ENCODE measurements around the gene IL31.
"Not testable (repeated sequence)": the region's sequence is repeated elsewhere in the genome, so short reads cannot be mapped to it uniquely, and the experiment has no call there.

The IL31 gene

GRCh38 chr12:122192441-122192840 is 18.4 kb upstream of the IL31 start:
- DNase-seq (ENCODE audit: low spot score), result no peak

GRCh38 chr12:122190842-122191668 is 17.0 kb upstream of the IL31 start:
- peak; percentile 55 for DNase-seq (ENCODE audit: low spot score)

GRCh38 chr12:122189626-122190475 is 15.8 kb upstream of the IL31 start:
- DNase-seq (ENCODE audit: low spot score), result no peak

GRCh38 chr12:122187466-122187865 is 13.4 kb upstream of the IL31 start:
- no peak for DNase-seq (ENCODE audit: low spot score)

- no peak for DNase-seq (ENCODE audit: low spot score)
Measured at GRCh38 chr12:122185494-122186082, 11.6 kb upstream of the IL31 start.

GRCh38 chr12:122185079-122185478 is 11.1 kb upstream of the IL31 start:
- DNase-seq (ENCODE audit: low spot score), result no peak

- DNase-seq (ENCODE audit: low spot score), result no peak
Measured at GRCh38 chr12:122184517-122184916, 10.5 kb upstream of the IL31 start.

- DNase-seq (ENCODE audit: low spot score), result no peak
Measured at GRCh38 chr12:122183588-122183940, 9.5 kb upstream of the IL31 start.

GRCh38 chr12:122182887-122183587 is 9.0 kb upstream of the IL31 start, which contains the start of gene LRRC43:
LRRC43 (plus strand) TSS chr12:122183123; CDS start chr12:122183145, 22 bp downstream.
- DNase-seq (ENCODE audit: low spot score), result no peak

GRCh38 chr12:122176473-122176872 is 2.5 kb upstream of the IL31 start:
- DNase-seq (ENCODE audit: low spot score), result not testable (repeated sequence)

GRCh38 chr12:122172262-122172939 is 1.6 kb downstream of the IL31 start:
- no peak for DNase-seq (ENCODE audit: low spot score)

GRCh38 chr12:122171399-122171798 is 2.6 kb downstream of the IL31 start:
- DNase-seq (ENCODE audit: low spot score), result no peak

GRCh38 chr12:122168492-122168891 is 5.5 kb downstream of the IL31 start:
- no peak for DNase-seq (ENCODE audit: low spot score)

GRCh38 chr12:122167356-122167925 is 6.6 kb downstream of the IL31 start:
- no peak for DNase-seq (ENCODE audit: low spot score)

GRCh38 chr12:122166422-122167349 is 7.3 kb downstream of the IL31 start:
- DNase-seq (ENCODE audit: low spot score), result no peak

- no peak for DNase-seq (ENCODE audit: low spot score)
Measured at GRCh38 chr12:122162976-122163375, 11.0 kb downstream of the IL31 start.

GRCh38 chr12:122161682-122162081 is 12.3 kb downstream of the IL31 start:
- no peak for DNase-seq (ENCODE audit: low spot score)

- no peak for DNase-seq (ENCODE audit: low spot score)
Measured at GRCh38 chr12:122160761-122161160, 13.3 kb downstream of the IL31 start.

GRCh38 chr12:122159882-122160281 is 14.1 kb downstream of the IL31 start:
- no peak for DNase-seq (ENCODE audit: low spot score)

- DNase-seq (ENCODE audit: low spot score), result no peak
Measured at GRCh38 chr12:122158700-122159285, 15.2 kb downstream of the IL31 start.
